Suprapubic skin (tissue), 4 donors: ENCODE data around the gene MPZL3. TPM values are rescaled to one million over a fixed set of nuclear protein-coding genes. Genes with fewer than 3 reads are reported as not detected.

ENCODE experiments used
- DNase-seq, 2 donors: peaks; one replicate each; pipeline ENCODE4 v3.0.0-alpha.2; 2019; ENCODE audit warnings: low spot score in 2 of 2
- H3K27ac ChIP-seq: fragments of 200-600 bp; sonication (generic); one replicate; pipeline ENCODE4 v1.5.1; 2019
- H3K27me3 ChIP-seq: fragments of 200-600 bp; sonication (generic); one replicate; pipeline ENCODE4 v1.5.1; 2019
- H3K36me3 ChIP-seq: fragments of 200-600 bp; sonication (generic); one replicate; pipeline ENCODE4 v1.5.1; 2019
- H3K4me1 ChIP-seq: fragments of 200-600 bp; sonication (generic); one replicate; pipeline ENCODE4 v1.5.1; 2019
- H3K4me3 ChIP-seq: fragments of 200-600 bp; sonication (generic); one replicate; pipeline ENCODE4 v1.5.1; 2019; ENCODE audit warnings: mild to moderate bottlenecking
- H3K9me3 ChIP-seq: fragments of 200-600 bp; sonication (generic); one replicate; pipeline ENCODE4 v1.5.1; 2019
- EP300 ChIP-seq: sonication (generic); formaldehyde crosslinking; IDR thresholded peaks from one replicate; pipeline ENCODE4 v1.6.1; 2017; ENCODE audit warnings: antibody characterized with exemption
- POLR2A ChIP-seq, 2 donors: fragments of 450-650 bp; IDR thresholded peaks; one replicate each; pipeline ENCODE4 v1.6.1; 2017; ENCODE audit warnings: antibody characterized with exemption in 2 of 2, mild to moderate bottlenecking in 2 of 2, moderate library complexity in 2 of 2
- POLR2AphosphoS5 ChIP-seq, 3 donors: sonication (generic); formaldehyde crosslinking; IDR thresholded peaks; one replicate each; pipeline ENCODE4 v1.6.1; 2017; ENCODE audit warnings: antibody characterized with exemption in 3 of 3
- WGBS: methylation state at CpG from one replicate; pipeline ENCODE4 v1.1.5; 2018; 5-methylcytosine and 5-hydroxymethylcytosine counted together
- total RNA-seq, 4 donors: library from RNA; depleted of rRNA; stranded (reverse); fragments of >200 nt; gene quantifications; one replicate each; pipeline ENCODE4 v1.1.0, GENCODE V29; 2016
- TF ChIP-seq, protein P1 (sequence below), 2 donors: fragments of 200-600 bp in 1 of 2; fragments of 450-650 bp in 1 of 2; sonication (generic) in 1 of 2; IDR thresholded peaks; one replicate each; pipeline ENCODE4 v1.5.1; 2016 to 2019; ENCODE audit warnings: antibody characterized with exemption in 2 of 2, mild to moderate bottlenecking in 1 of 2, moderate library complexity in 1 of 2

The MPZL3 gene
- total RNA-seq, 4 donors from 2014 or later, result 23.9 to 87.2 (median 56.1) TPM

DNA sequence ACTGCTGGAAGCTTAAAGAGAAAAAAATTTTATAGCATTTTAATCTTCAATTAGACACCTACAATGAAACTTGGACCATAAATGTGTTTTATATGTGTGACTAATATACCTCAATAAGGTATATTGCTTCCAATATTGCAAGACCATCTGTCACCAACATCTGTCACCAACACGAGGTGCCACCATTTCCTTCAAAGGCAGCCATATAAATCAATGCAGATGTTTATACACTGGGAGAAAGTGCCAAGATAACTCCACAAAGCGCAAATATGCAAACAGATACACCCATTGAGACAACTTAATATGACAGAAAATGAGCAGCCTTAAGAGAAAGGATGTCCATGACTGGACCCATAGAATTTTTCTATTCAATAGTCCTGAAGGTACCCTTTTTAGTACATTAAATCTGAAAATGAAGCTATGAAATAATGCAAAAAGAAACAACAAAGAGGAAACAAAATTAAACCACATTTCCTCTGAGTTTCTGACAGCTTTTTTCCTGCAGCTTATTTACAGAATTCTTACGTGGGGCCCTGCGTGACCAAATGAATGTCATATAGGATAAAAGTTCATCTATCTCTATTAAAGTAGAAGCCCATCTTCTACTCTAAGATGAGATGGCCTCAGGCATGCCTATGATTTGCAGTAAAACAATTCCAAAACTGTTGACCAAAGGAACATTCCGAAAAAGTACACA is 12.5 kb downstream of the MPZL3 start:
- H3K9me3 ChIP-seq, result no peaks in the 10 kb centered on the region
- peaks cover 43% of the 10 kb centered on the region for H3K4me1 ChIP-seq
- no peak overlapping the region for H3K27ac ChIP-seq
- 61% methylated on average over 5 of the region's 5 CpGs for WGBS
- H3K36me3 ChIP-seq, result no peaks in the 10 kb centered on the region
- no peak for DNase-seq
- H3K4me3 ChIP-seq, result no peak overlapping the region
- TF ChIP-seq POLR2AphosphoS5 (IDR thresholded peaks at IDR 0.05) (no peak), EP300 (no peak), POLR2A (IDR thresholded peaks at IDR 0.05) (no peak)
- TF ChIP-seq, protein P1, sequence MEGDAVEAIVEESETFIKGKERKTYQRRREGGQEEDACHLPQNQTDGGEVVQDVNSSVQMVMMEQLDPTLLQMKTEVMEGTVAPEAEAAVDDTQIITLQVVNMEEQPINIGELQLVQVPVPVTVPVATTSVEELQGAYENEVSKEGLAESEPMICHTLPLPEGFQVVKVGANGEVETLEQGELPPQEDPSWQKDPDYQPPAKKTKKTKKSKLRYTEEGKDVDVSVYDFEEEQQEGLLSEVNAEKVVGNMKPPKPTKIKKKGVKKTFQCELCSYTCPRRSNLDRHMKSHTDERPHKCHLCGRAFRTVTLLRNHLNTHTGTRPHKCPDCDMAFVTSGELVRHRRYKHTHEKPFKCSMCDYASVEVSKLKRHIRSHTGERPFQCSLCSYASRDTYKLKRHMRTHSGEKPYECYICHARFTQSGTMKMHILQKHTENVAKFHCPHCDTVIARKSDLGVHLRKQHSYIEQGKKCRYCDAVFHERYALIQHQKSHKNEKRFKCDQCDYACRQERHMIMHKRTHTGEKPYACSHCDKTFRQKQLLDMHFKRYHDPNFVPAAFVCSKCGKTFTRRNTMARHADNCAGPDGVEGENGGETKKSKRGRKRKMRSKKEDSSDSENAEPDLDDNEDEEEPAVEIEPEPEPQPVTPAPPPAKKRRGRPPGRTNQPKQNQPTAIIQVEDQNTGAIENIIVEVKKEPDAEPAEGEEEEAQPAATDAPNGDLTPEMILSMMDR (IDR thresholded peaks at IDR 0.05), result no peak
- no peaks in the 10 kb centered on the region for H3K27me3 ChIP-seq

DNA sequence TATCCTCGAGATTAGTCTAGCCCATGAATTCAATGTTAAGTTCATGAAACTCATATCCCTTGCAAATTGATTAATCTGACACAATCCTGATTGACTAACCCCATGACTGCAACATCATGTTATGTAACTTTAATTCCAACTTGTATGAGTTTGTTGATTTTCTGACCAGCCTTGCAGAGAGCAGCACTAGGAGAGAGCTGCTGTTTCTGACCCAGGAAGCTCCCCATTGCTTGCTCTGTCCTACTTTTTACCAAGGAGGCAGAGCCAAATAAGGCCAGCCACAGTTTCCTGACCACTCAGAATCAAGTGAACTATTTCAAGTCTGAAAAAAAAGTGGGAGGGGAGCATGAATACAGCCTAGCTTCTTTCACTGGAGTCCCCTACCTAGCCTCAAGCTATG is 13.2 kb downstream of the MPZL3 start:
- Histone ChIP-seq H3K4me1 (peaks cover 43% of the 10 kb centered on the region), H3K9me3 (no peaks in the 10 kb centered on the region), H3K4me3 (no peak overlapping the region), H3K36me3 (no peaks in the 10 kb centered on the region), H3K27me3 (no peaks in the 10 kb centered on the region), H3K27ac (no peak overlapping the region)
- DNase-seq, result no peak
- WGBS, result 75% methylated on average over 1 of the region's 1 CpG
- TF ChIP-seq EP300 (no peak), POLR2AphosphoS5 (IDR thresholded peaks at IDR 0.05) (no peak), POLR2A (IDR thresholded peaks at IDR 0.05) (no peak)
- TF ChIP-seq, protein P1 (IDR thresholded peaks at IDR 0.05), result no peak

DNA sequence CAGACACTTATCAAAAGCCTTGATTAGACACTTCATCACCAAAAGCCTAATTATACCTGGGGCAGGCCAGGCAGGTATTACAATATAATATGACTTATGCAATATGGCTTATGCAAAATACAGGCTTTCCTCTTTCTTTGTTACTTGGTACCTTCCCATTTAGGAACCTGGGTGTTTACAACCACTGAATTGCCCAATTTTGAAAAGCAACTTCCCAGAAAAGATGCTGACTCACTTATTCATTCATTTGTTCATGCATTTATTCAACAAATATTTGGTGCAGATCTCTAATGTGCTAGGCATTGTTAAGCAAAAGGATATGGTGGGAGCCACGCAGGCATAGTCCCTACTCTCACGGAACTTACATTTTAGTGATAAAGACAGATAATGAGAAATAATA is 13.7 kb downstream of the MPZL3 start:
- TF ChIP-seq EP300 (no peak), POLR2A (IDR thresholded peaks at IDR 0.05) (no peak)
- TF ChIP-seq, protein P1 (IDR thresholded peaks at IDR 0.05), result no peak
- 91% methylated on average over 2 of the region's 2 CpGs for WGBS
- Histone ChIP-seq H3K27ac (no peak overlapping the region), H3K4me1 (peaks cover 43% of the 10 kb centered on the region), H3K9me3 (no peaks in the 10 kb centered on the region), H3K27me3 (no peaks in the 10 kb centered on the region), H3K4me3 (no peak overlapping the region), H3K36me3 (no peaks in the 10 kb centered on the region)
- DNase-seq, result no peak

DNA sequence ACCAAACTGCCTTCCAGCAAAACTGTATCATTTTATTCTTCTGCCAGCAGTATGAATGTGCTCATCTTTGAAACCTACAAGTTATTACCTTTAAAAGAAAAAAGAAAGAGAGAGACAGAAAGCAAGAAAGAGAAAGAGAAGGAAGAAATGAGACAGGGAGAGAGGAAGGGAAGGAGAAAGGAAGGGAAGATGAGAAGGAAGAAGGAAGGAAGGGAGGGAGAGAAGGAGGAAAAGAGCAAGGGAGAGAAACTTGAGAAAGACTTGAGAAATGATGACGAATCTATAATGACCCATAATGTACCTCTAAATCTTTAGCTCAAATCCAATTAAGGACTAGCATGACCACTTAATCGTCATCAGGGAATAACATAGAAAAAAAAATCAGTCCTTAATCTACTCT is 16.0 kb downstream of the MPZL3 start:
- 64% methylated on average over 2 of the region's 2 CpGs for WGBS
- no peak for DNase-seq
- Histone ChIP-seq H3K36me3 (peaks cover 7% of the 10 kb centered on the region), H3K9me3 (no peaks in the 10 kb centered on the region), H3K4me3 (no peak overlapping the region), H3K27ac (no peak overlapping the region), H3K27me3 (peaks cover 4% of the 10 kb centered on the region), H3K4me1 (peaks cover 30% of the 10 kb centered on the region)
- TF ChIP-seq POLR2A (IDR thresholded peaks at IDR 0.05) (no peak), POLR2AphosphoS5 (IDR thresholded peaks at IDR 0.05) (no peak), EP300 (no peak)
- TF ChIP-seq, protein P1 (IDR thresholded peaks at IDR 0.05), result no peak

DNA sequence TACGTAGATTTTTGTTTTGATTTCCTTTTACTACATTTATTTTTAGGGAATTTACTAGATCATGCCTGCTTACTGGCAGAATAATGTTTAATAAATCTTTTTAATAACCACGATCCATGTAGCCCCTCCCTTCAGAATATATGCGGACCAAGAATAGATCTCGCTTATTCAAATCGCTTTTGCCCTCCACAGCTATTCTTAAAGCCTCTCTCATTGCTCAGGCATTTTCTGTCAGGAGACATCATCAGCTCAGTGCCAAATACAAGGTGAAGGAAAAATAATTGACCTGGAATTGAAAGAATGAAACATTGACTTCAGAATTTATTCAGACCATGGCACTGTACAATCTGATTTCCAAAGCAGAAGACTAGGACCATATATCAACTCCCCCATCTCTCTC is 17.3 kb downstream of the MPZL3 start:
- 85% methylated on average over 5 of the region's 5 CpGs for WGBS
- no peak overlapping the region for H3K4me3 ChIP-seq
- peaks cover 4% of the 10 kb centered on the region for H3K27me3 ChIP-seq
- H3K4me1 ChIP-seq, result peaks cover 17% of the 10 kb centered on the region
- no peaks in the 10 kb centered on the region for H3K9me3 ChIP-seq
- peaks cover 7% of the 10 kb centered on the region for H3K36me3 ChIP-seq
- no peak for DNase-seq
- no peak for TF ChIP-seq POLR2A (IDR thresholded peaks at IDR 0.05)
- no peak for TF ChIP-seq POLR2AphosphoS5 (IDR thresholded peaks at IDR 0.05)
- TF ChIP-seq, protein P1 (IDR thresholded peaks at IDR 0.05), result no peak
- TF ChIP-seq EP300, result no peak
- no peak overlapping the region for H3K27ac ChIP-seq
